PC-9 (cell line): ENCODE measurements around the gene EXOG. TPM values are rescaled to one million over a fixed set of nuclear protein-coding genes. Genes with fewer than 3 reads are reported as not detected.

Source experiments
- BruUV-seq: library from RNA; stranded (reverse); fragments of 400-500 nt; replicated peaks from 2 replicates; lab custom pipeline; 2021; lab: Mats Ljungman, UMichigan
- CTCF ChIA-PET: fragments of 300-600 bp; sonication (Branson Sonifier 250); formaldehyde crosslinking; loops from one replicate; lab custom pipeline; 2022; ENCODE audit warnings: antibody characterized with exemption; lab: Charles Lee
- POLR2A ChIA-PET: fragments of 300-600 bp; sonication (Branson Sonifier 250); formaldehyde crosslinking; loops from one replicate; lab custom pipeline; 2022; ENCODE audit warnings: antibody characterized with exemption; ENCODE audit not compliant: unreplicated experiment; lab: Charles Lee
- DNase-seq, 2 experiments: peaks; one replicate each; pipeline versions ENCODE4 v3.0.0 to v3.0.0-alpha.2; 2015 to 2022; ENCODE audit warnings: mixed read lengths in 1 of 2
- H2AFZ ChIP-seq: fragments of 200-600 bp; sonication (generic); 2 replicates; pipeline ENCODE4 v1.8.1; 2017; ENCODE audit warnings: antibody characterized with exemption
- H3F3A ChIP-seq: fragments of 200-600 bp; sonication (generic); 2 replicates; pipeline ENCODE4 v1.8.1; 2017; ENCODE audit warnings: antibody characterized with exemption, mild to moderate bottlenecking, low read depth; ENCODE audit not compliant: insufficient read depth
- H3K27ac ChIP-seq: fragments of 200-600 bp; sonication (generic); 2 replicates; pipeline ENCODE4 v1.6.1; 2016; ENCODE audit warnings: mixed run types
- H3K27me3 ChIP-seq: fragments of 200-600 bp; sonication (generic); 2 replicates; pipeline ENCODE4 v1.6.1; 2016; ENCODE audit warnings: low read depth, mixed run types; ENCODE audit not compliant: insufficient read depth
- H3K36me3 ChIP-seq: fragments of 200-600 bp; sonication (generic); 2 replicates; pipeline ENCODE4 v1.6.1; 2016; ENCODE audit warnings: low read depth, mixed run types
- H3K4me1 ChIP-seq: fragments of 200-600 bp; sonication (generic); replicated peaks from 2 replicates; pipeline ENCODE4 v1.6.1; 2016; ENCODE audit warnings: mixed run types; ENCODE audit not compliant: insufficient read depth
- H3K4me2 ChIP-seq: fragments of 200-600 bp; sonication (generic); 2 replicates; pipeline ENCODE4 v1.6.1; 2017; ENCODE audit warnings: mixed run types
- H3K4me3 ChIP-seq: fragments of 200-600 bp; sonication (generic); 2 replicates; pipeline ENCODE4 v1.6.1; 2016; ENCODE audit warnings: mixed run types
- H3K79me2 ChIP-seq: fragments of 200-600 bp; sonication (generic); 2 replicates; pipeline ENCODE4 v1.6.1; 2017; ENCODE audit warnings: low read depth, mixed run types
- H3K9me2 ChIP-seq: fragments of 200-600 bp; sonication (generic); 2 replicates; pipeline ENCODE4 v1.8.1; 2017; ENCODE audit warnings: mild to moderate bottlenecking; ENCODE audit not compliant: insufficient read depth
- H3K9me3 ChIP-seq: fragments of 200-600 bp; sonication (generic); 2 replicates; pipeline ENCODE4 v1.8.1; 2016; ENCODE audit warnings: low read depth; ENCODE audit not compliant: insufficient read depth
- H4K20me1 ChIP-seq: fragments of 200-600 bp; sonication (generic); 2 replicates; pipeline ENCODE4 v1.8.1; 2017; ENCODE audit not compliant: insufficient read depth
- EZH2 ChIP-seq: fragments of 200-600 bp; sonication (generic); IDR thresholded peaks from 2 replicates; pipeline ENCODE4 v1.8.0; 2017; ENCODE audit warnings: antibody characterized with exemption, low read depth
- intact Hi-C: fragments of 100-400 bp; cut with micrococcal nuclease; formaldehyde crosslinking; loops from one replicate; pipeline ENCODE4 v1.10.0; 2022; ENCODE audit not compliant: unreplicated experiment
- total RNA-seq: library from RNA; stranded (reverse); gene quantifications from 2 replicates; pipeline ENCODE4 v1.2.3, GENCODE V29; 2021
- TF ChIP-seq, protein P1 (sequence below): fragments of 200-600 bp; sonication (generic); conservative IDR thresholded peaks from 2 replicates; pipeline ENCODE4 v1.6.1; 2017; ENCODE audit warnings: mixed run types, antibody characterized with exemption, mild to moderate bottlenecking, moderate library complexity

EXOG gene
- total RNA-seq, 1 experiment from 2014 or later: 7.5 TPM

DNA sequence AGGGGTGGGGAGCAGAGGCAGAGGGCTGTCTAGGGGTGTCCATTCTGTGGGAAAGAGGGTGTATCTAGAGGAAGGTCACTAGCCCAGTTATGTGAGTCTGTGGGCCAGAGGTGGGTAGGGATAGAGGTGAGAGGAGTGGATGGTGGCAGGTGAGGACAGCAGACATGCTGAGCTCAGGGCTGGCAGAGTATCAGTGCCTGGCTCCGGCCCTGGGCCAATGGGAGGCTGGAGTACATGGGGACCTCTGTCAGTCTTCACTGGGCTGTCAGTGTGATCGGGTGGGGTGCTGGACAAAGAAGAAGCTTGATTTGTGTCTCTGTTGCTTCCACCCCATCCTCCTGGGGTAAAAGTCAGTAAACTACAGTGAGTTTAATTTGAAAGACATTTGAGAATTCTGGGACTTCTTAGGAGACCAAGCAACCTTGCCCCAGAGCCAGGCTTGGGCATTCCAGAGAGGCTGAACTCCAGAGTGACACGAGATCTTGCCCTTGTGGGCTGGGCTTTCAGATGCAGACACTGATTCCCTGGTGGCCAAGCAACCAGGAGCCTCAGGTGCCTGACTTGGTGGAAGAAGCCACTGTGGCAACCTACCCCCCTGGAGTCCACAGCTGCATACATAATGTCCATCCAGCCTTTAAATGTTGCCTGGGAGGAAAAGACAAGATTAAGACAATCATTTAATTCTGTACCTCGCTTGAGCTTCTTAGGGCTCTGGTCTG is 60.7 kb downstream of the EXOG start:
- Histone ChIP-seq H4K20me1 (no peaks in the 10 kb centered on the region), H3K9me3 (no peaks in the 10 kb centered on the region), H3K4me1 (no peaks in the 10 kb centered on the region), H3K27me3 (peaks cover 8% of the 10 kb centered on the region; the same call in 1 of the 2 replicates), H2AFZ (no peak overlapping the region), H3K79me2 (no peaks in the 10 kb centered on the region), H3K9me2 (no peaks in the 10 kb centered on the region), H3K27ac (no peak overlapping the region), H3K4me2 (no peak overlapping the region), H3K4me3 (no peak overlapping the region), H3F3A (no peaks in the 10 kb centered on the region), H3K36me3 (no peaks in the 10 kb centered on the region)
- POLR2A ChIA-PET: no interaction called here
- intact Hi-C loops: no loop called here
- no peak for DNase-seq
- TF ChIP-seq EZH2: no peak
- TF ChIP-seq, protein P1, sequence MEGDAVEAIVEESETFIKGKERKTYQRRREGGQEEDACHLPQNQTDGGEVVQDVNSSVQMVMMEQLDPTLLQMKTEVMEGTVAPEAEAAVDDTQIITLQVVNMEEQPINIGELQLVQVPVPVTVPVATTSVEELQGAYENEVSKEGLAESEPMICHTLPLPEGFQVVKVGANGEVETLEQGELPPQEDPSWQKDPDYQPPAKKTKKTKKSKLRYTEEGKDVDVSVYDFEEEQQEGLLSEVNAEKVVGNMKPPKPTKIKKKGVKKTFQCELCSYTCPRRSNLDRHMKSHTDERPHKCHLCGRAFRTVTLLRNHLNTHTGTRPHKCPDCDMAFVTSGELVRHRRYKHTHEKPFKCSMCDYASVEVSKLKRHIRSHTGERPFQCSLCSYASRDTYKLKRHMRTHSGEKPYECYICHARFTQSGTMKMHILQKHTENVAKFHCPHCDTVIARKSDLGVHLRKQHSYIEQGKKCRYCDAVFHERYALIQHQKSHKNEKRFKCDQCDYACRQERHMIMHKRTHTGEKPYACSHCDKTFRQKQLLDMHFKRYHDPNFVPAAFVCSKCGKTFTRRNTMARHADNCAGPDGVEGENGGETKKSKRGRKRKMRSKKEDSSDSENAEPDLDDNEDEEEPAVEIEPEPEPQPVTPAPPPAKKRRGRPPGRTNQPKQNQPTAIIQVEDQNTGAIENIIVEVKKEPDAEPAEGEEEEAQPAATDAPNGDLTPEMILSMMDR: no peak
- no TSS peak for BruUV-seq
- CTCF ChIA-PET: no interaction called here

DNA sequence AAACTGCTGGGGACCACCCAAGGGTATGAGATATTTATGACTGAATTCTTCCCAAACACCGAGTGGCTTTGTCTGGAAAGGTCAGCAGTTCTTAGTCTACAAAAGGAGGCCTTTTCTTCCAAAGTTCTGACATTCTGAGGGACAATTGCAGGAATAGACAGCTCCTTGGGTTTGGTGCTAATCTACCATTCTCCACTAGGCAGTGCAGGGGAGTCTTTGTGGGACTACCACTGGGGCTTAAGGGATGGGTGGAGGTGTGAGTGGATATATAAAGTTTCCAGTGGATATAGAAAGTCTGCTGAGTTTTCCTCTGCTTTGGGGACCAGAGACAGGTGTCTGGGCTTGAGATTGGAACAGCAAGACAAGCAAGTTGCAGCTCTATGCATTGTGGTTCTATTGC is 62.7 kb downstream of the EXOG start:
- H3K4me1 ChIP-seq: no peaks in the 10 kb centered on the region
- H3F3A ChIP-seq: no peaks in the 10 kb centered on the region
- ChIA-PET CTCF (no interaction called here), POLR2A (no interaction called here)
- H3K9me3 ChIP-seq: no peaks in the 10 kb centered on the region
- no peak overlapping the region for H3K4me3 ChIP-seq
- intact Hi-C loops: no loop called here
- H4K20me1 ChIP-seq: no peaks in the 10 kb centered on the region
- BruUV-seq: no TSS peak
- peaks cover 6% of the 10 kb centered on the region for H3K27me3 ChIP-seq
- DNase-seq: no peak
- no peaks in the 10 kb centered on the region for H3K36me3 ChIP-seq
- H2AFZ ChIP-seq: no peak overlapping the region
- H3K9me2 ChIP-seq: no peaks in the 10 kb centered on the region
- no peak overlapping the region for H3K4me2 ChIP-seq
- H3K27ac ChIP-seq: no peak overlapping the region
- TF ChIP-seq EZH2: no peak
- TF ChIP-seq, protein P1: no peak
- no peaks in the 10 kb centered on the region for H3K79me2 ChIP-seq

DNA sequence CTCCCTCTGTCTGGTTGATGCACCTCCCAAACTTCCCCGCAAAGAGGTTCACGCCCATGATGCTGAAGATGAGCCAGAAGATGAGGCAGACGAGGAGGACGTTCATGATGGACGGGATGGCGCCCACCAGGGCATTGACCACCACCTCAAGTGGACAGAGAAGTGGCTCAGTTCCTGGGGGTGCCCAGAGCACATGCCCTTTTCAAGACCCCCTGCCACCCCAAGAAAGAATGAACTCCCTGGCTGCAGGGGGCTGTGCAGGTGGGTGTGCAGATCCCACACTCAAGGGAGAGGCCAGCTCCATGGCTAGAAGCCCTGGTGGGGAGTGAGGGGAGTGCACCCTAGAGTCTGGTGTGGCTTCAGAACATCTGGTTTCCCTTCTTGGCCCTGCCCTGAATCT is 64.1 kb downstream of the EXOG start:
- no peaks in the 10 kb centered on the region for H4K20me1 ChIP-seq
- no peaks in the 10 kb centered on the region for H3K36me3 ChIP-seq
- ChIA-PET CTCF (no interaction called here), POLR2A (no interaction called here)
- DNase-seq: no peak
- H3K79me2 ChIP-seq: no peaks in the 10 kb centered on the region
- no peak overlapping the region for H3K4me2 ChIP-seq
- H3K4me3 ChIP-seq: no peak overlapping the region
- H2AFZ ChIP-seq: no peak overlapping the region
- H3K9me2 ChIP-seq: no peaks in the 10 kb centered on the region
- no peaks in the 10 kb centered on the region for H3K9me3 ChIP-seq
- TF ChIP-seq, protein P1: no peak
- TF ChIP-seq EZH2: no peak
- BruUV-seq: no TSS peak
- H3K27ac ChIP-seq: no peak overlapping the region
- intact Hi-C loops: no loop called here
- H3K27me3 ChIP-seq: peaks cover 11% of the 10 kb centered on the region
- H3K4me1 ChIP-seq: no peaks in the 10 kb centered on the region
- H3F3A ChIP-seq: no peaks in the 10 kb centered on the region
